Upper lobe of left lung (tissue), 4 donors: Measurements from ENCODE around the gene MTMR8.

Experiments used
- CTCF ChIP-seq, 6 experiments: fragments of 450-650 bp in 4 of 6; fragments of 200-600 bp in 2 of 6; sonication (generic) in 2 of 6; IDR thresholded peaks; one replicate each; pipeline ENCODE4 v1.5.1; 2016 to 2019; ENCODE audit warnings: antibody characterized with exemption in 6 of 6
- EP300 ChIP-seq, 4 donors: sonication (generic); formaldehyde crosslinking; IDR thresholded peaks; one replicate each; pipeline ENCODE4 v1.5.1; 2017; ENCODE audit warnings: antibody characterized with exemption in 4 of 4, control low read depth in 2 of 4

- TF ChIP-seq EP300 (IDR thresholded peaks at IDR 0.05), result no peak
- no peak for TF ChIP-seq CTCF (IDR thresholded peaks at IDR 0.05)
These were observed 73.7 kb downstream of the MTMR8 start for GRCh38 chrX:64321507-64321906.
